Endometrium (tissue), 2 donors: Measurements from ENCODE around the gene PDZRN4.

Source experiments
- FAIRE-seq: peaks from 2 replicates; lab custom pipeline; 2012; peaks lifted over from hg19 to GRCh38; lab: Jason Lieb, UNC
- donor health status: control.
- donor health status: control.

The PDZRN4 gene

GRCh38 chr12:41459906-41460214, 271.7 kb downstream of the PDZRN4 start:
- no peak for FAIRE-seq

DNA sequence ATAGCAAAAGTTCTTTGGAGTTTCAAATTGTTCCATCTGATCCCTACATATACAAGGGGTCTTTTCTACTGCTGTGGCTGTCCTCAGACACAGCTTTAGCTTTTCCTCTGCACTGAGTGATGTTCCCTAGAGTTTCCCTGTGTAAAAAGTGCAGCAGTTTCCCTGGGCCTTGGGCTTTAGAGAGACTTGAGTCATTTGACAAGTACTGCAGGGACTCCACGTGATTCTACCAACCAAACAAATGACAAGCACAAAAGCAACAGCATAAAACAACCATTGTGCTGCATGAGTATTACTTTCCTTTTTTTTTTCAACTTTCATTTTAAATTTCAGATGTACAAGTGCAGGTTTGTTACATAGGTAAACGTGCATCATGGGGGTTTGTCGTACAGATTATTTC, 272.8 kb downstream of the PDZRN4 start:
- FAIRE-seq = no peak

DNA sequence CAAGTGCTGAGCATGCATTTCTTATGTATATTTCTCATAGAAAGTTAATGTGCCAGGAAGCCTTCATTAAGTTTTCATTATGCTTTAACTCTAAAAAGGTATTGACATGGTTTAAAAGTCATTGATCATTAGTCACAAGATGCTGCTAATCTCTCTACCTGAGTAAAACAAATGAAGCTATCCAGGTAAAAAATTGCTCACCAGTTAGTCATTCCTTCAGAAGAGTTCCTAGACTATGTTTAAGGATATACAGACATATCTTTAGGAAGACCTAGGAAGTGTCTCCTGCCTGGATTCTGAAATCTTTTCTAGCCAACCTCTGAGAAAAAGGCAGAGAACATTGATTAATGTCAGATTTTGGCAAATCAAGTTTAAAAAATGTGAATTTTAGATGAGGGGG, 274.2 kb downstream of the PDZRN4 start:
- FAIRE-seq = no peak

DNA sequence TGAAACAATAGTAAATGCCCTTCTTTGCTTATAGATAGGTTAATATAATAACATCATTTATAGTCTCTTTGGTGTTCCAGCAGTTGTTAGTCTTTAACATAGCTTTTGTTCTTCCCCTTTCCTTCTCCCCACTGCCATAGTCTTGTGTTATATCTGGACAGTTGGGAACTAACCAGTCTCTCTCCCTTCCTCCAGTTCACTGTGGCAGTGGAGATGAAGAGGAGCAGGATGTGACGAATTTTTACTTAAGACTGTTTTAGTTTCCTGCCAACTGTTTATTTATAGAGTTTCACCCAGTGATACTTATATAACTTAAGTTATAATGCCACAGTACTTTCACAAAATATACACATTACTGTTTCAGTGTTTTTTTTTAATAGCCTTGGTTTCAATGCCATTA, 277.4 kb downstream of the PDZRN4 start:
- no peak for FAIRE-seq

GRCh38 chr12:41466300-41466699, 278.2 kb downstream of the PDZRN4 start:
- FAIRE-seq = no peak

DNA sequence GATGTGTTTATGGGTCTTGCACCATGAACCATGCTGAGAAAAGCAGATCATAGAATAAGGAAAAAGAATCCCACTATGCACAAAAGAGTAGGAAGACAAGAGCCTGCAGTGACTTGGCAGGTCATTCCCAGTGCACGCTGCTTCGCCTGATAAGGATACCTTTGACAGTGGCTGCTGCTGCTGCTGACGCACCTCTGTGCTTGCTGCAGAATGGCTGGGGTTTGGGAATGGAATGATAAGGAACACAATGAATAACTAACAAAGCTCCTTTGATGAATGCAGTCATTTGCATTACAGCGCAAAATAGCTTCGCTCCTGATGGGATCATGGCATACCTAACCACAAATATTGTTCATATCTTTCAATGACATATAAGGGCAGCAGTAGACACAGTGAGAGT, 278.7 kb downstream of the PDZRN4 start:
- FAIRE-seq = no peak

DNA sequence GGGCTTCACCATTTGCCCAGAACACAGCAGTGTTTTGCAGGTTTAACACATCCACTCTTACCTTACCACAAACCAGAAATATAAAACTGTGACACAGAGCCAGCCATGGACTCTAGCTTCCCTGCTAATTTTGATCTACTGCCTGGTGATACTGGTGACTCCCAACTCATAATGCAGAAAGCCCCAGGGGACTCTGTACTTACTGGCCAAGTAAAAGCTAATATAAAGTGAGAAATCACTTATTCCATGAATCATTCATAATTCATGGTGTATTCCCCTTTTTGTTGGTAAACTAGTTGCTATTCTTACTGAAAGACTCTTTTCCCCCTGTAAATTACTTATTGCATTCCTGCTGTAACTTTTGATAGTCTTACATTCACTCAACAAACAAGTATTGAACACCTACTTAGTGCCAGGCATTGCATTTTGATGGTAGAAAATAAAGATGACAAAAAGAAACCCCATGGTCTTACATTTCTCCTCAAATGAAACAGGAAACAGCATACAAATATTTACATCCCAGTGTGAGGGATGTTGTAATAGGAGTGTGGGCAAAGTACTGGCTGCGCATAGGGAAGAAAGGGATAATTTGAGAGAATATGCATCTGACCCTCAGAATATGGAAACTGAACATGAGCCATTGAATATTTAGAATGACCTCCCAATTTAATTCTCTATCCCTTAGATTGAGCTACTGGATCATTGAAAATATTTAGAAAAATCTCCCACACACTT, 279.6 kb downstream of the PDZRN4 start:
- FAIRE-seq = no peak

DNA sequence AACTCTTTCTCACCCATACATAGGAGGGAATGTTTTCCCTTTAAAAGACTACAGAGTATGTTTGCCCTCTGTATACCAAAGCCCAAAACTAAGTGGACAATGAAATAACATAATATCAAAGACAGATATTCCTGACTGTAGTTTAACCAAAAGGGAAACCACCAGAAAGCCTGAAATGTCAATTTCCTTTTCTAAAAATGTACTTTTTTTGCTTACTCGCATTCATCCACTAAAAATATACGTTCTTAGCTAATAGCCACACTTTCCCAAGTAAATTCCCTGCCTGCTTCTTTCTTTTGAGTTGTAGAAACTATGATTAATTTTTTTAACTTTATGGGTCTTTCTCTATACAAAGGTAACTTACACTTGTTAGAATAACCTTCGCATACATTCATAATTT, 280.2 kb downstream of the PDZRN4 start:
- no peak for FAIRE-seq

- no peak for FAIRE-seq
Observed at GRCh38 chr12:41468756-41469155, 280.6 kb downstream of the PDZRN4 start.

- FAIRE-seq = no peak
Observed at GRCh38 chr12:41473441-41473840, 285.3 kb downstream of the PDZRN4 start.

GRCh38 chr12:41474001-41474400, 285.9 kb downstream of the PDZRN4 start:
- FAIRE-seq = no peak

GRCh38 chr12:41476499-41477439, 288.6 kb downstream of the PDZRN4 start:
- no peak for FAIRE-seq

DNA sequence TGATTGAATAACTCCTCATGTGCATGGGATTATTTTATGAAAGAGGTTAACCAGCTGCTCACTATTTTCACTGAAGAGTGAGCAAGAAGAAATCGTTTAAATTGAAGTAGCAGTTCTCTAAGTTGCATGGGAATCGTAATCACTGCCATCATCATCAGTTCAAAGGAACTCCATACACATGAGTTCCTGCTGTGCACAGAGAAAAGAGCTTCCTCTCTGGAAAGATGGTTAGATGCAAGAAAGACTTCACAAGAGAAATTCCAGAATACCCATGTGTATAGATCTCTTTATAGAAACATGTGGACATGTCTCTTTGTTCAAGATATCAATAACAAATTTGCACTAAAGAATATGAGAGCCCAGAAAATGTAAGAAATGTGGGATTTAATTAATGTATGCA, 291.3 kb downstream of the PDZRN4 start:
- no peak for FAIRE-seq

DNA sequence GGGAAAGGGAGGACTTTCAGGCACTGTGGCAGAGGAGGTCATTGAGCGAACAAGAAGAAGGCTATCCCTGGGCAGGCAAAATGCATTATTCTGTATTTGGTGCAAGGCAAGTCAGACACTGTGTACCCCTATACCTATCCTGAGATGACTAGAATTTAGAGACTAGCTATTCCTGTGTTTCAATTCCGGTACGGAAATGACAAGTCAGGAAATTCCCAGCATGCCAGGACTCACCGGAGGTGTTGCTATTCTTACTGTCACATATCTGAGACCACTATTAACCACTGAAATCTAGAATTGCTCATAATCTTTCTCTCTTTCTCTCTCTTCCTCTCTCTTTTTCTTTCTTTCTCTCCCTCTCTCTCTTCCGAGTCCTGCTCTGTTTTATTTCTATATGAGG, 297.1 kb downstream of the PDZRN4 start:
- FAIRE-seq = no peak

DNA sequence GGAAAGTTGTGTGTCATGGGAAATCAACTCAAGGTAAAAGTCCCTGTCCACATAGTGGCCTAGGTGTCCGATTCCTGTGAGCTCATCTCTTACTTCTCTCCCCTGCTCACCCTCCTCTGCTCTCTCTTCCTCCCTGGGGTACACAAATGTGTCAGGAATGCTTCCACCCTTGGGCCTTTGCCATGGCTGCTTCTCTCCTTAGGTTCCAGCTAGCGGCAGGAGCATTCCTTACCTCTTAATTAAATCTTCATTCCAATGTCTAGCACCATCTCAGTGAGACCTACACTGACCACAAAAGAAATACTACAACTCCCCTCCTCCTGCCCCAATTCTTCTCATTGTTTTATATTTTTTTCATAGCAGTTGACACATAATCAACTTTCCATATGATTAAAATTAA, 298.6 kb downstream of the PDZRN4 start:
- FAIRE-seq = no peak

- no peak for FAIRE-seq
Observed at GRCh38 chr12:41496009-41496408, 307.9 kb downstream of the PDZRN4 start.

DNA sequence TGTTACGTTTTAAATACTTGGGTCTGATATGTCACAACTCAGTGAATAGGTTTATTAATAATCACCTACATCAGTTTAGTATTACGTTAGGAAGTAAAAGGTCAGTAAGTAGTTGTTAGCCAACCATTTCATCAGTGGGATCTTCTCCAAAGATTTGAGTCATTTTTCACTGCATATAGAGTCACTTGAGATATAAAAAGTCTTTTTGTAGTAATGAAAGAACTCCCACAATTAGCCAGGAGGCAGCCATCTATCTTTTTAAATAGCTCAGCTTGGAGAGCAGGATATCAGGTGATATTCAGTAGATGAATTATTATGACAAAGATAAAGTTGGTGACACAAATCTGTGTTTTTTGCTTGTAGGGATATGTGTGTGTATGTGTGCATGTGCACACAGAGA, 309.3 kb downstream of the PDZRN4 start:
- no peak for FAIRE-seq

DNA sequence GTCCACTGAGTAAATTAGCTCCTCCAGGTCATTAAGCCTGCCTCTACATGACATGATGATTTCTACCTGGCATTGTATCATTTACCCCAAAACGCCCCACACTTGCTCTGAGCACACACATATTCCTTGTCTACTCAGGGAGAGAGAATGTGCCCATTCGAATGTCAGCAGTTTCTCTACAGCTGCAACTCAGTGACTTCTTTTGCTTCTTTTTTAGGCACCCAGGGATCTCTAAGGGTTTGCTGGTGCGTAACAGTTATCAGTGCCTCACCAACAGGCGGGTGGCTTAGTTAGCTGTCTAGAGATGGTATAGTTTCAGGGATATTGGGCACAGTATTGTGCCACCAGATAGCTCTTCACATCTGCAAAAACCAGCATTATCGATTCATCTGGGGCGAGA, 316.9 kb downstream of the PDZRN4 start:
- no peak for FAIRE-seq

DNA sequence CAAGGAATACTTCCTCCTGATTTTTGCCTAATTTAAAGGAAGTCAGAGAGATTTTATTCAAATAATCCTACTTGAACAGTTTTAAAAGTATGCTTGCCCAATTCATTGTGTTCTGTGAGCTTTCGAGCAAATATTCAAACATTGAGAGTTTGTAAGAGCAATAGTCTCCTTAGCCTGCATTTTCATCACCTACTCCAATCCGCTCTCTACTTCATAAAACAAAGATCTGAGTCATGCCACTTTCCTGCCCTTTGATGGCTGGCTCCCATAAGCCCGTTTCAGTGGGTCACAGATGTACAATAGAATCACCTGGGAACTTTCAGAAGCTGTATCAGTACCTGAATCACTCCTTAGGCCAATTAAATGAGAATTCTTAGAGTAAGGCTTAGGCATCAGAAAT, 319.2 kb downstream of the PDZRN4 start:
- FAIRE-seq = no peak

DNA sequence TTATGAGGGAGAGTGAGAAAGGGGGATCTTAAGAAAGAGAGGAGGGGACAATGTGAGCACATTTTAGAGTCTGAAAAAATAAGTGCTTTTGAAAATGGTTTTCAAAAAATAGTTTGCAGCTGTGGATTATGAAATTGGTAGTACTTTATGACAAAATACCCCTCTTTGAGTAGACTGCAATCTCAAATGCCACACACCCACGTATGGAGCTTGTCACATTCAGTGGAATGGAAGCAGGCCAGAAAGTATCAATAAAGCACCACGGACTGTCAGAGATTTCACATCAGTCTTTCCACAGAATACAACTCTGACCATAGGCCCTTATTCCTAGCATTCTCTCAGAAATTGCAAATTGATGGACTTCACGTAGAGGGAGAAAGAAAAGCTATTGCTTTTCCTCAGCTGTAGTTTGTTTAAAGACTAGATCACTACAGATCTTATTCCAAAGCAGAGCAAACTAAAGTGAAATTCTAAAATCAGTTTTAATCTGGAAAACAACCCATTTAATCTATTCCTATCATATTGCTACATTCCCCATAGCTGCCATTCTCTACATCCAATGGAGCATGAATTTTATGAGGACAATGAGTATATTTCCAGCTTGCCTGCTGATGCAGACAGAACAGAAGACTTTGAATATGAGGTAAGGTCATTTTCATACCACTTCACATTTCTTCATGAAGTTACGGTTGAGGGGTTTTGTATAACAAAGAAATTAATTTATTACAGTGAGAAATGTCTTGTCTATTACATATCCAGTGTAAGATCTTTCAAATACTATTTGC, 321.3 kb downstream of the PDZRN4 start:
- no peak for FAIRE-seq

DNA sequence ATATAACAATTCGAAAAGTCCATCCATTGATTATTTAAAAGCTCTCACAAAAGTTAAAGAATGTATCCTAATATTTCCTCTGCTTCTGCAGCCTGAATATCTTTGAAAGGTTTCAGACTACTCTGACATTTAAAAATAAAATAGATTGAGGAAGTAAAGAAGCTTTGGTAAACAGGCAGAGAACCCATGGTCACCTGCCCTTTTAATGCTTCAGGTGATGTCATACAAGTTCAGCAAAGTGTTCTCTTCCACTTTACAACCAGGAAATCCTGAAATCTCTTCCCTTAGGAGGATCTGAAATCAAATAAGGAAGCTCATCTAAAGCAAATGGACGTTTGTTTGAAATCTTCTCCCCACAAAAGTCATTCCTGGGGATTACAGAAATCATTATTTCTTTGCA, 322.4 kb downstream of the PDZRN4 start:
- FAIRE-seq = no peak

- no peak for FAIRE-seq
Observed at GRCh38 chr12:41511247-41511646, 323.1 kb downstream of the PDZRN4 start.

GRCh38 chr12:41512497-41512896, 324.4 kb downstream of the PDZRN4 start:
- no peak for FAIRE-seq
